ENCODE results near the gene GRIK3.
A peak's percentile ranks its signal among the peaks of the same experiment; 100 is the strongest.

The GRIK3 gene

GRCh38 chr1:36872126-36872754 lies 162.1 kb downstream of the GRIK3 start:
- H3K9ac ChIP-seq (ENCODE audit: low read length) = no peak overlapping the region
- WGBS (ENCODE audit: extremely low coverage, insufficient coverage, low lambda C conversion rate) = no CpG with 5 or more reads among the region's 22 CpGs

GRCh38 chr1:36871146-36871971 lies 163.0 kb downstream of the GRIK3 start:
- Histone ChIP-seq H3K27ac (ENCODE audit: low read depth, low read length) (no peak overlapping the region), H3K27me3 (ENCODE audit: insufficient read depth, low read length, poor library complexity) (no peaks in the 10 kb centered on the region), H2AK5ac (ENCODE audit: low read length) (no peak overlapping the region), H3K79me2 (ENCODE audit: control insufficient read depth, insufficient read depth, low read length) (no peaks in the 10 kb centered on the region), H4K8ac (ENCODE audit: low read depth, low read length) (no peak overlapping the region), H2BK120ac (ENCODE audit: low read depth, low read length) (no peak overlapping the region), H3K4ac (ENCODE audit: low read depth, low read length) (no peak overlapping the region), H3K9ac (ENCODE audit: low read length) (no peak overlapping the region), H3K4me3 (ENCODE audit: low read length) (no peak overlapping the region), H3K4me1 (ENCODE audit: control insufficient read depth, low read depth, low read length) (no peaks in the 10 kb centered on the region), H2BK15ac (replicated peaks; ENCODE audit: low read depth) (no peak overlapping the region), H3K18ac (ENCODE audit: low read length) (no peak overlapping the region), H3K56ac (ENCODE audit: low read length) (no peak overlapping the region), H3K36me3 (ENCODE audit: control insufficient read depth, insufficient read depth, low read length) (no peaks in the 10 kb centered on the region), H3K4me2 (ENCODE audit: low read length) (no peak overlapping the region), H2BK5ac (ENCODE audit: low read length) (no peak overlapping the region), H3K79me1 (ENCODE audit: low read length) (no peaks in the 10 kb centered on the region), H4K5ac (ENCODE audit: low read length) (no peak overlapping the region), H3K23ac (ENCODE audit: low read length) (no peak overlapping the region)
- WGBS (ENCODE audit: extremely low coverage, insufficient coverage, low lambda C conversion rate) = no CpG with 5 or more reads among the region's 21 CpGs
- DNase-seq = no peak

More at GRCh38 chr1:36872126-36872754, 162.1 kb downstream of the GRIK3 start:
- Histone ChIP-seq H3K27ac (ENCODE audit: low read depth, low read length) (no peak overlapping the region), H3K4me3 (ENCODE audit: low read length) (no peak overlapping the region), H3K23ac (ENCODE audit: low read length) (peak overlapping the region; percentile 45), H3K18ac (ENCODE audit: low read length) (no peak overlapping the region), H3K36me3 (ENCODE audit: control insufficient read depth, insufficient read depth, low read length) (no peaks in the 10 kb centered on the region), H3K56ac (ENCODE audit: low read length) (no peak overlapping the region), H2BK120ac (ENCODE audit: low read depth, low read length) (no peak overlapping the region), H2BK5ac (ENCODE audit: low read length) (no peak overlapping the region), H4K5ac (ENCODE audit: low read length) (no peak overlapping the region), H3K79me2 (ENCODE audit: control insufficient read depth, insufficient read depth, low read length) (no peaks in the 10 kb centered on the region), H3K4me1 (ENCODE audit: control insufficient read depth, low read depth, low read length) (no peaks in the 10 kb centered on the region), H3K4me2 (ENCODE audit: low read length) (no peak overlapping the region), H3K4ac (ENCODE audit: low read depth, low read length) (no peak overlapping the region), H4K8ac (ENCODE audit: low read depth, low read length) (no peak overlapping the region), H3K79me1 (ENCODE audit: low read length) (no peaks in the 10 kb centered on the region), H2AK5ac (ENCODE audit: low read length) (no peak overlapping the region), H3K27me3 (ENCODE audit: insufficient read depth, low read length, poor library complexity) (no peaks in the 10 kb centered on the region), H2BK15ac (replicated peaks; ENCODE audit: low read depth) (no peak overlapping the region)
- DNase-seq = no peak

GRCh38 chr1:36869826-36870225 lies 164.5 kb downstream of the GRIK3 start:
- Histone ChIP-seq H2AK5ac (ENCODE audit: low read length) (no peak overlapping the region), H3K36me3 (ENCODE audit: control insufficient read depth, insufficient read depth, low read length) (no peaks in the 10 kb centered on the region), H4K8ac (ENCODE audit: low read depth, low read length) (no peak overlapping the region), H3K79me1 (ENCODE audit: low read length) (no peaks in the 10 kb centered on the region), H3K18ac (ENCODE audit: low read length) (no peak overlapping the region), H3K56ac (ENCODE audit: low read length) (peak overlapping the region; percentile 53), H3K27me3 (ENCODE audit: insufficient read depth, low read length, poor library complexity) (no peaks in the 10 kb centered on the region), H3K27ac (ENCODE audit: low read depth, low read length) (no peak overlapping the region), H2BK5ac (ENCODE audit: low read length) (no peak overlapping the region), H3K4me1 (ENCODE audit: control insufficient read depth, low read depth, low read length) (no peaks in the 10 kb centered on the region), H2BK15ac (replicated peaks; ENCODE audit: low read depth) (no peak overlapping the region), H3K4me3 (ENCODE audit: low read length) (no peak overlapping the region), H3K79me2 (ENCODE audit: control insufficient read depth, insufficient read depth, low read length) (no peaks in the 10 kb centered on the region), H3K9ac (ENCODE audit: low read length) (no peak overlapping the region), H2BK120ac (ENCODE audit: low read depth, low read length) (no peak overlapping the region), H3K4ac (ENCODE audit: low read depth, low read length) (no peak overlapping the region), H3K4me2 (ENCODE audit: low read length) (no peak overlapping the region), H4K5ac (ENCODE audit: low read length) (no peak overlapping the region), H3K23ac (ENCODE audit: low read length) (peak overlapping the region; percentile 57)
- peak; percentile 63 for DNase-seq
- no CpG with 5 or more reads among the region's 5 CpGs for WGBS (ENCODE audit: extremely low coverage, insufficient coverage, low lambda C conversion rate)

GRCh38 chr1:36869054-36869453 lies 165.3 kb downstream of the GRIK3 start:
- peak overlapping the region; percentile 38 for H3K56ac ChIP-seq (ENCODE audit: low read length)

DNA sequence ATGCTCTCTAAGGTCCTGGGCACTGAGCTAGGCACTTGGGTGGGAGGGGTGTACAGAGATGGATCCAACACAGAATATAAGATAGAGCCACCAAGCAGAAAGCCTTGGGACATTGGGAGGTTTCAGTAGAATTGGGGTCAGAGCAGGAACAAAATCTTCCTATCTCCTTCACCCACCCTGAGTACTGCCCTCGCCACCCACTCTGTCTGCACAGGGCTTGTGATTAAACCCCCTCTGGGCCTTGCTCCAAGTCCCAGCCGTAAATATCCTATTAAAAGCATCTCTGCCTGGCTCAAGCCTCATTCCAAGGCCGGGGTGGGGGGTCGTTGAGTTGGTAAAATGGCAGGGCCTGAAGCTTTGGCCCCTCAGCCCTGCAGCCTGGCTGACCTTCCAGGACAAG lies 166.7 kb downstream of the GRIK3 start:
- no peak overlapping the region for H4K8ac ChIP-seq (ENCODE audit: low read depth, low read length)
- H2BK120ac ChIP-seq (ENCODE audit: low read depth, low read length) = no peak overlapping the region
- H3K79me2 ChIP-seq (ENCODE audit: control insufficient read depth, insufficient read depth, low read length) = no peaks in the 10 kb centered on the region
- H3K9ac ChIP-seq (ENCODE audit: low read length) = no peak overlapping the region
- no peaks in the 10 kb centered on the region for H3K79me1 ChIP-seq (ENCODE audit: low read length)
- H2BK15ac ChIP-seq (replicated peaks; ENCODE audit: low read depth) = no peak overlapping the region
- no peak overlapping the region for H3K56ac ChIP-seq (ENCODE audit: low read length)
- no peaks in the 10 kb centered on the region for H3K36me3 ChIP-seq (ENCODE audit: control insufficient read depth, insufficient read depth, low read length)
- H3K27ac ChIP-seq (ENCODE audit: low read depth, low read length) = no peak overlapping the region
- H2BK5ac ChIP-seq (ENCODE audit: low read length) = no peak overlapping the region
- H3K4me1 ChIP-seq (ENCODE audit: control insufficient read depth, low read depth, low read length) = no peaks in the 10 kb centered on the region
- H3K18ac ChIP-seq (ENCODE audit: low read length) = no peak overlapping the region
- H3K4me3 ChIP-seq (ENCODE audit: low read length) = no peak overlapping the region
- H3K27me3 ChIP-seq (ENCODE audit: insufficient read depth, low read length, poor library complexity) = no peaks in the 10 kb centered on the region
- no peak overlapping the region for H3K23ac ChIP-seq (ENCODE audit: low read length)
- no CpG with 5 or more reads among the region's 4 CpGs for WGBS (ENCODE audit: extremely low coverage, insufficient coverage, low lambda C conversion rate)
- no peak overlapping the region for H4K5ac ChIP-seq (ENCODE audit: low read length)
- H3K4me2 ChIP-seq (ENCODE audit: low read length) = no peak overlapping the region
- DNase-seq = no peak
- no peak overlapping the region for H3K4ac ChIP-seq (ENCODE audit: low read depth, low read length)
- no peak overlapping the region for H2AK5ac ChIP-seq (ENCODE audit: low read length)

More at GRCh38 chr1:36869054-36869453, 165.3 kb downstream of the GRIK3 start:
- H3K27me3 ChIP-seq (ENCODE audit: insufficient read depth, low read length, poor library complexity) = no peaks in the 10 kb centered on the region
- no peaks in the 10 kb centered on the region for H3K36me3 ChIP-seq (ENCODE audit: control insufficient read depth, insufficient read depth, low read length)
- H4K8ac ChIP-seq (ENCODE audit: low read depth, low read length) = no peak overlapping the region
- no peak overlapping the region for H3K4me2 ChIP-seq (ENCODE audit: low read length)
- no peak overlapping the region for H4K5ac ChIP-seq (ENCODE audit: low read length)
- no peaks in the 10 kb centered on the region for H3K79me2 ChIP-seq (ENCODE audit: control insufficient read depth, insufficient read depth, low read length)
- H3K27ac ChIP-seq (ENCODE audit: low read depth, low read length) = no peak overlapping the region
- H2AK5ac ChIP-seq (ENCODE audit: low read length) = no peak overlapping the region
- no peak overlapping the region for H3K9ac ChIP-seq (ENCODE audit: low read length)
- H2BK15ac ChIP-seq (replicated peaks; ENCODE audit: low read depth) = no peak overlapping the region
- H3K4me1 ChIP-seq (ENCODE audit: control insufficient read depth, low read depth, low read length) = no peaks in the 10 kb centered on the region
- no peak overlapping the region for H3K23ac ChIP-seq (ENCODE audit: low read length)
- H2BK5ac ChIP-seq (ENCODE audit: low read length) = no peak overlapping the region
- no peak overlapping the region for H3K4ac ChIP-seq (ENCODE audit: low read depth, low read length)
- no peaks in the 10 kb centered on the region for H3K79me1 ChIP-seq (ENCODE audit: low read length)
- H3K4me3 ChIP-seq (ENCODE audit: low read length) = no peak overlapping the region
- DNase-seq = no peak
- WGBS (ENCODE audit: extremely low coverage, insufficient coverage, low lambda C conversion rate) = no CpG with 5 or more reads among the region's 6 CpGs
- H3K18ac ChIP-seq (ENCODE audit: low read length) = no peak overlapping the region
- H2BK120ac ChIP-seq (ENCODE audit: low read depth, low read length) = no peak overlapping the region

Measured in mesendoderm (in vitro differentiated cells).